RWPE1 (cell line): ENCODE measurements around the gene SCNN1B.
"Not testable (repeated sequence)": the region's sequence is repeated elsewhere in the genome, so short reads cannot be mapped to it uniquely, and the experiment has no call there.

ENCODE experiments used
- CTCF ChIA-PET: fragments of 350-600 bp; sonication (Branson Sonifier 250); formaldehyde crosslinking; extraction: SDS; loops from one replicate; lab custom pipeline; 2021; lab: Yijun Ruan, JAX
- POLR2A ChIA-PET: fragments of 400-600 bp; formaldehyde crosslinking; extraction: SDS; loops from one replicate; lab custom pipeline; 2020; ENCODE audit warnings: antibody characterized with exemption; ENCODE audit not compliant: low non-redundant PET; lab: Yijun Ruan, JAX
- DNase-seq: peaks from one replicate; pipeline ENCODE4 v3.0.0; 2012; ENCODE audit warnings: low spot score
- H3K27ac ChIP-seq: fragments of 450-650 bp; 2 replicates; pipeline ENCODE4 v1.5.1; 2017
- CTCF ChIP-seq: fragments of 450-650 bp; conservative IDR thresholded peaks from 2 replicates; pipeline ENCODE4 v1.5.1; 2017; ENCODE audit warnings: low read depth, mild to moderate bottlenecking

SCNN1B gene

GRCh38 chr16:23302045-23302956, at the start of gene SCNN1B:
Gene SCNN1B, plus strand, starts transcription at chr16:23302302. Its CDS starts 46,298 bp downstream, at chr16:23348600.
- no peak for TF ChIP-seq CTCF
- ChIA-PET CTCF (interaction anchor here (0.6 kb wide), 1 partner anchor 45 kb away, joined by 4 read pairs; no protein-coding TSS in a partner anchor), POLR2A (no interaction called here)
- no peak within 1 kb of the TSS for H3K27ac ChIP-seq
- DNase-seq: no peak

- no peak for TF ChIP-seq CTCF
- POLR2A ChIA-PET: no interaction called here
- no peak for DNase-seq
- CTCF ChIA-PET: interaction anchor here (0.9 kb wide), 1 partner anchor 13 kb away, joined by 6 read pairs; no protein-coding TSS in a partner anchor
- no peak overlapping the region for H3K27ac ChIP-seq
Measured at GRCh38 chr16:23252310-23252709, 49.8 kb upstream of the SCNN1B start.

- POLR2A ChIA-PET, DNase-seq, H3K27ac ChIP-seq, CTCF ChIA-PET: not testable (repeated sequence)
Measured at GRCh38 chr16:23253650-23254049, 48.5 kb upstream of the SCNN1B start.

GRCh38 chr16:23254338-23254737, 47.8 kb upstream of the SCNN1B start:
- ChIA-PET CTCF (no interaction called here), POLR2A (no interaction called here)
- no peak for TF ChIP-seq CTCF
- H3K27ac ChIP-seq: no peak overlapping the region
- DNase-seq: no peak

GRCh38 chr16:23255000-23255399, 47.1 kb upstream of the SCNN1B start:
- ChIA-PET CTCF (no interaction called here), POLR2A (no interaction called here)
- no peak for DNase-seq
- TF ChIP-seq CTCF: no peak
- no peak overlapping the region for H3K27ac ChIP-seq

- H3K27ac ChIP-seq: no peak overlapping the region
- ChIA-PET POLR2A (no interaction called here), CTCF (no interaction called here)
- no peak for TF ChIP-seq CTCF
- DNase-seq: no peak
Measured at GRCh38 chr16:23256440-23256839, 45.7 kb upstream of the SCNN1B start.

- H3K27ac ChIP-seq: peak overlapping the region; percentile 79
- TF ChIP-seq CTCF: no peak
- POLR2A ChIA-PET: no interaction called here
- CTCF ChIA-PET: interaction anchor here (0.6 kb wide), 1 partner anchor 45 kb away, joined by 4 read pairs; the partner anchor contains the start of gene SCNN1B
- DNase-seq: peak; percentile 38
Measured at GRCh38 chr16:23257682-23258081, 44.4 kb upstream of the SCNN1B start.
